Right lung (tissue), 5 donors: Measurements from ENCODE around the gene PTPRU. TPM values are rescaled to one million over a fixed set of nuclear protein-coding genes. Genes with fewer than 3 reads are reported as not detected.
"Not testable (repeated sequence)": the region's sequence is repeated elsewhere in the genome, so short reads cannot be mapped to it uniquely, and the experiment has no call there.

Experiments
- DNase-seq, 2 donors: peaks; one replicate each; pipeline ENCODE4 v3.0.0-alpha.2; 2013
- polyA plus RNA-seq, 5 donors: library from polyadenylated mRNA; unstranded; fragments of 120-200 nt; gene quantifications; one replicate each; pipeline versions ENCODE4 v1.2.1 to v1.2.3, GENCODE V29; 2013; ENCODE audit warnings: inconsistent platforms in 1 of 5, low replicate concordance in 1 of 5; ENCODE audit not compliant: insufficient read length in 5 of 5, insufficient read depth in 1 of 5

Gene PTPRU
- polyA plus RNA-seq, 5 donors, result 12.9 to 17.1 (median 16.6) TPM

- DNase-seq, result no peak
Measured at GRCh38 chr1:29285771-29286170, 49.4 kb downstream of the PTPRU start.

- no peak for DNase-seq
Measured at GRCh38 chr1:29286194-29286767, 50.0 kb downstream of the PTPRU start.

GRCh38 chr1:29289493-29289892, 53.2 kb downstream of the PTPRU start:
- DNase-seq, result no peak

GRCh38 chr1:29290414-29290985, 54.2 kb downstream of the PTPRU start:
- no peak for DNase-seq

DNA sequence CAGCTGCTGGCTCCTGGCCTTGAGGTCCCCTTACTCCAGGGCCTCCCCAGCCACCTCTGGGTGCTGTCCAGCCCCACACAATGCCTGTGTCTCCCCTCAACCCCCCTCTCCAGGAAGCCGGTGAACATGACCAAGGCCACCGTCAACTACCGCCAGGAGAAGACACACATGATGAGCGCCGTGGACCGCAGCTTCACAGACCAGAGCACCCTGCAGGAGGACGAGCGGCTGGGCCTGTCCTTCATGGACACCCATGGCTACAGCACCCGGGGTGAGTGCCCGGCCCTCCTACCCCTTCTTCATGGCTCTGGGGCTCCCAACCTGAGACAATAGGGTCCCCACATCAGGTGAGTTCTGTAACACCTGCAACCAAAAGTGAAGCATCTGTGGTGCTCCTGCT, 55.4 kb downstream of the PTPRU start:
- DNase-seq, result no peak

- DNase-seq, result no peak
Measured at GRCh38 chr1:29292344-29292743, 56.0 kb downstream of the PTPRU start.

GRCh38 chr1:29297450-29297849, 61.1 kb downstream of the PTPRU start:
- DNase-seq, result no peak

DNA sequence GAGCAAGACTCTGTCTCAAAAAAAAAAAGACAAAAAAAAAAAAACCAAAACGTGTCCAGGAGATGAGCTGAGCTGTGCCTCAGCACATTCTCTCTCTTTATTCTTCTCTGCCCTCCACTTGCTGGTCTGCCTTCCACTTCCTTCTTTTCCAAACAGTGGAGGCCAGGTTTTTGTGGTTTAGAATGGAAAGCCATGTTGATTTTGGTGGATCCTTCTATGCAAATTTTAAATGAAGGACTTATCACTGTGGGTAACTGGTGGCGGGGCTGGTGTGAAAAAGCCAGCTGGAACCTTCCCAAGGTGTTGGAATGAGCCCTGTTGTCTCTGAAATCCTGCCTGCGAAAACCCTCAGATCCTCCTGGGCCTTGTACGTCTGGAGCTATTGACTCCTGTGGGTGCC, 61.9 kb downstream of the PTPRU start:
- no peak for DNase-seq

GRCh38 chr1:29299446-29299845, 63.1 kb downstream of the PTPRU start:
- DNase-seq, result no peak

- not testable (repeated sequence) for DNase-seq
Measured at GRCh38 chr1:29301732-29302131, 65.4 kb downstream of the PTPRU start.

DNA sequence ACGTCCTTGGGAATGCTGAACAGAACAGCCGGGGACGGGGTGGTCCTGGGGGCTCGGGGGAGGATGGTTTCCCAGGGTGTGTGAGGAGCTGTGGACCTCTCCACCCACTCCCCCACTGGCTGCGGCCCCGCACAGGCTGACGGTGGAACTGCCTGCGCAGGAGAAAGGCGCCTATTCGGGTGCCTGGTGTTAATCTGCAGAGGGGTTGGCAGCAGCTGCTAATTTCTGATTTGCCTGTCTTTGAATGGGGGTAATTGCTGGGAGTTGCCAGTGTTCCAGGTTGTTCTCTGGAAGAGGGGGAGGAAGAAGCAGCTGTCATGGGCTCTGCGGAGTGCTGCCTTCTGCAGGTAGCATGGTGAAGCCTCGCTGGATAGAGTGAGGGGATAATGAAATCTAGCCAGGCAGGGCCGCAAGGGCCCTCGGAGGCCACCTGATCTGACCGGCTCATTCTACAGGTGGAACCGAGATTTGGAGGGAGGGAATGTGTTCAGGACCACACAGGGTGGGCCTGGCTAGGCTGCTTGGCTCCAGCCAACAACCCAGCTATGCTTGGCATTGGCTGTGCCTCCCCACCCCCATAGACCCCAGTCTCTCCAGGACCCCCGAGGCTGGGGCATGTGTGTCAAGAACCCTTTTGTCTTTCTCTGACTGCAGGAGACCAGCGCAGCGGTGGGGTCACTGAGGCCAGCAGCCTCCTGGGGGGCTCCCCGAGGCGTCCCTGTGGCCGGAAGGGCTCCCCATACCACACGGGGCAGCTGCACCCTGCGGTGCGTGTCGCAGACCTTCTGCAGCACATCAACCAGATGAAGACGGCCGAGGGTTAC, 67.1 kb downstream of the PTPRU start:
- no peak for DNase-seq

DNA sequence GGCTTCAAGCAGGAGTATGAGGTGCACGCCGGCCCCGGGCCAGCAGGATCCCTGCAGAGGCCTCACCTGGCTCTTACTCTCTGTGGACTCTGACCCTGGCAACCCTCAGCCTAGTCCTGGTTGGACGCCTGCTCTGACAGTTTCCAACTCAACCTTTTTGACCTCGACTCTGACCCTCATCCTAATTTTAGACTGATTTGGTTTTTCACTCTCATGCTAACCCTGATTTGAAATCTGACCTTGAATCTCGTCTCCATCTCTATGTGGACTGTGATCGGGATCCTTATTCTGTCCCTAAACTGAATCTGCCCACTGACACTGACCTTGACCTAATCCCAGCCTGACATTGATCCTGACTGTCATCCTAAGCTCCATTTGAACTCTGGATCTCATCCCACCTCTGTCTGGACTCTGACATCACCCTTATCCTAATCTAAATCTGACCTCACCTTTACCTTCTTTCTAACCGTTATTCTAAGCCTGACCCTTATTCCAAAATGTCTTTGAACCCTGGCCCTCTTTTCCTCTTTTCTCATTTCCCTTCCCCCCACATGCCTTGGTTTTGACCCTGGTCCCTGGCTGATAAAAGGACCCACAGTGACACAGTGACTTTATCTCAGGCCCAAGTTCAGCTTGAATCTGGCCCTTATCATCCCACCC, 67.8 kb downstream of the PTPRU start:
- no peak for DNase-seq

GRCh38 chr1:29305943-29306342, 69.6 kb downstream of the PTPRU start:
- no peak for DNase-seq

DNA sequence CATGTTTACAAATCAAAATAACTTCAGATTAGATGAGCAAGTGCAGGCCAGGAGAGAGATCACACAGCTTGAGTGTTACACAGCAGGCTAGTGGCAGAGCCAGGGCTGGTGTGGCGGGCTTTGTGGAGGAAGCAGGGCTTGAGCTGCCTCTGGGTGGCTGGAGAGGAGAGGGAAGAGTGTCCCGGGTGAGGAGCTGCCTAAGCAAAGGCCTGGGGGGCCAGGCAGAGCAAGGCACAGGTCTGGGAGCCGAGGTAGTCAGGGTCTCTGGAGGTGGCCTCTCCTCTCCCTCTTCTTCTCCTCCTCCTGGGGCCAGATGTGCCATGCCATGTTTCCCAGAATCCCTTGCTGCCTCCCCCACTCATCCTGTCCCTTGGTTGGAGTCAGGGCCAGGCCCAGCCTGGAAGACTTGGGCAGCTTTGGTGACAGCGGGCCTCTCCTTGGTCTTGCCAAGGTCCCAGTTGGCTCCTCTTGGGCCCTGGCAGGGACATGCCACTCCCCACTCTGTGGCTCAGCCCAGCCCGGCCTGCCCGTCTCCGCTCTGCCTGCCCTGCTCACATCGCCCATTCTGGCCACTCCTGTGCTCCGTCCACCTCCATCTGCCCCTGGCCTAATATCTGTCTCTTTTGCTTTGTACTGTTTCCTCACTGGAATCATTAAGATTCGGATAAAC, 70.3 kb downstream of the PTPRU start:
- no peak for DNase-seq

- no peak for DNase-seq
Measured at GRCh38 chr1:29309075-29309474, 72.8 kb downstream of the PTPRU start.

DNA sequence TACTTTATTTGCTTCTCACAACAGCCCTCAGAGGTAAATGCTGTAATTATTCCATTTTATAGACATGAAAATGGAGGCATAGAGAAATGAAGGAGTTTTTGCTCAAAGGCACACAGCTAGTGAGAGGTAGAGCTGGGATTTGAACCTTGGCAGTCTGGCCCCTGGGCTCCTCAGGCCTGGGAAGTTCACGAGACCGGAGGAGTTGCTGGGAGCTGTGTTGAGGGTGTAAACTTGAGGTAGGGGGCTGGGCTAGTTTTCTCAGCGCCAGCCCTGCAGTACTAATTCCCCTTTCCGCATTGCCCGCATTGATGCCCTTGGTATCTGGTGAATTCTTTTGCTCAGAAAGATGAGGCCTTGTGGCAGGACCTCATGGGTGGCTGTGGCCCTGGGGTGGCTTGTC, 73.3 kb downstream of the PTPRU start:
- DNase-seq, result no peak

GRCh38 chr1:29310616-29311180, 74.4 kb downstream of the PTPRU start:
- no peak for DNase-seq

DNA sequence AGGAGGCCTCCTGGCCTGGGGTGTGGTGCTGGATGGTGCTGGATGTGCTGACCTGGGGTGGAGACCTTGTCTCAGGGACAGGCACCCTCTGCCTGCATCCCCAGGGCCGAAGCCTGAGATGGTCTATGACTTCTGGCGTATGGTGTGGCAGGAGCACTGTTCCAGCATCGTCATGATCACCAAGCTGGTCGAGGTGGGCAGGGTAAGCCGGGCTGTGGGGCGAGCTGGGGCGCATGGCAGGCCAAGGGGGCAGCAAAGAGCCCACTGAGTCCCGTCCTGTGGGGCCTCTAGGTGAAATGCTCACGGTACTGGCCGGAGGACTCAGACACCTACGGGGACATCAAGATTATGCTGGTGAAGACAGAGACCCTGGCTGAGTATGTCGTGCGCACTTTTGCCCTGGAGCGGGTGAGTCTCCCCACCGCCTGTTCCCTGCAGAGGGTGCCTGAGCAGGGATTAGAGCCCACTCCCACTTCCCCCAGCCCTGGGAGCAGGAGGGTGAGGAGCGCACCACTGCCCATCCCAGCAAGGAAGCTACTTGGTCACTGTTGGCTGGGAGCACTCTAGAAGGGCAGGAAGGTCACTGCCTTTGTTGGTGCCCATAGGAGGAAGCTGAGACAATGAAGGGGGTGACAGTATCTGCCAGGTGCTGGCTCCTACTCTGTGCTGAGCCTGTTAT, 75.2 kb downstream of the PTPRU start:
- no peak for DNase-seq

GRCh38 chr1:29312469-29313461, 76.4 kb downstream of the PTPRU start:
- DNase-seq, result no peak

DNA sequence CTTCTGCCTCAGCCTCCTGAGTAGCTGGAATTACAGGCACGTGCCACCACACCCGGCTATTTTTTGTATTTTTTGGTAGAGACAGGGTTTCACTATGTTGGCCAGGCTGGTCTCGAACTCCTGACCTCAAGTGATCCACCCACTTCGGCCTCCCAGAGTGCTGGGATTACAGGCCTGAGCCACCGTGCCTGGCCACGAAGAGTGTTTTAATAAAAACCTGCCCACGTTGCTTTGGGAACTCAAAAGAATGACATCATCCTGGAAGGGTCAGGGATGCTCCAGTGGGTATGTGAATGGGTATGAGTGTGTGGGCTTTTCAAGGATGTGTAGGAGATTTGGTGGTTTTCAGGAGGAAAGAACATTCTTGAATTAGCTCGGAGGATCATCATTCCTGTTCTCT, 78.4 kb downstream of the PTPRU start:
- not testable (repeated sequence) for DNase-seq
